Hepatocyte (in vitro differentiated cells): ENCODE results near the gene GRID1. TPM values are rescaled to one million over a fixed set of nuclear protein-coding genes. Genes with fewer than 3 reads are reported as not detected.

Source experiments
- DNase-seq: peaks from one replicate; pipeline ENCODE4 v3.0.0-alpha.2; 2016; ENCODE audit warnings: low spot score
- H2AFZ ChIP-seq: fragments of 200-600 bp; sonication (generic); 2 replicates; pipeline ENCODE4 v1.6.0; 2016; ENCODE audit warnings: antibody characterized with exemption, mild to moderate bottlenecking
- H3K27ac ChIP-seq: fragments of 200-600 bp; sonication (generic); 2 replicates; pipeline ENCODE4 v1.5.1; 2016; ENCODE audit warnings: mild to moderate bottlenecking
- H3K27me3 ChIP-seq: fragments of 200-600 bp; sonication (generic); 2 replicates; pipeline ENCODE4 v1.6.1; 2016
- H3K36me3 ChIP-seq: fragments of 200-600 bp; sonication (generic); replicated peaks from 2 replicates; pipeline ENCODE4 v1.5.1; 2016; ENCODE audit warnings: low read depth; ENCODE audit not compliant: insufficient read depth
- H3K4me1 ChIP-seq: fragments of 200-600 bp; sonication (generic); 2 replicates; pipeline ENCODE4 v1.5.1; 2016; ENCODE audit warnings: mild to moderate bottlenecking, moderate library complexity; ENCODE audit not compliant: insufficient read depth
- H3K4me2 ChIP-seq: fragments of 200-600 bp; sonication (generic); 2 replicates; pipeline ENCODE4 v1.6.0; 2016
- H3K4me3 ChIP-seq: fragments of 200-600 bp; sonication (generic); 2 replicates; pipeline ENCODE4 v1.5.1; 2016; ENCODE audit warnings: mild to moderate bottlenecking
- H3K79me2 ChIP-seq: fragments of 200-600 bp; sonication (generic); 2 replicates; pipeline ENCODE4 v1.6.0; 2017; ENCODE audit warnings: mild to moderate bottlenecking
- H3K9me2 ChIP-seq: fragments of 200-600 bp; sonication (generic); replicated peaks from 2 replicates; pipeline ENCODE4 v1.6.0; 2017; ENCODE audit warnings: mild to moderate bottlenecking; ENCODE audit not compliant: insufficient read depth
- H3K9me3 ChIP-seq: fragments of 200-600 bp; sonication (generic); 2 replicates; pipeline ENCODE4 v1.5.1; 2016; ENCODE audit warnings: low read depth, mild to moderate bottlenecking
- H4K20me1 ChIP-seq: fragments of 200-600 bp; sonication (generic); 2 replicates; pipeline ENCODE4 v1.6.0; 2016; ENCODE audit warnings: mild to moderate bottlenecking; ENCODE audit not compliant: insufficient read depth, poor library complexity, severe bottlenecking
- EZH2 ChIP-seq: fragments of 200-600 bp; sonication (generic); IDR thresholded peaks from 2 replicates; pipeline ENCODE4 v1.6.1; 2016; ENCODE audit warnings: antibody characterized with exemption, mild to moderate bottlenecking, borderline replicate concordance
- EZH2phosphoT487 ChIP-seq: fragments of 200-600 bp; sonication (generic); IDR thresholded peaks from one replicate; pipeline ENCODE4 v1.6.1; 2018; ENCODE audit warnings: antibody characterized with exemption, mild to moderate bottlenecking, low read depth, moderate library complexity; ENCODE audit not compliant: unreplicated experiment, severe bottlenecking
- WGBS: methylation state at CpG from one replicate; pipeline ENCODE4 v1.1.6; 2016; ENCODE audit warnings: low lambda C conversion rate; ENCODE audit errors: missing lambda C conversion rate; 5-methylcytosine and 5-hydroxymethylcytosine counted together
- polyA plus RNA-seq: library from polyadenylated mRNA; unstranded; fragments of >200 nt; fragmentation: Nextera tagmentation; extraction: Ambion mirVana; gene quantifications from 2 replicates; pipeline ENCODE4 v1.2.1, GENCODE V29; 2016
- total RNA-seq: library from RNA; depleted of rRNA; stranded (reverse); fragments of >200 nt; gene quantifications from 2 replicates; pipeline ENCODE4 v1.2.3, GENCODE V29; 2014
- TF ChIP-seq, protein P1 (sequence below): fragments of 200-600 bp; sonication (generic); IDR thresholded peaks from 2 replicates; pipeline ENCODE4 v1.5.1; 2016; ENCODE audit warnings: antibody characterized with exemption, mild to moderate bottlenecking; ENCODE audit not compliant: poor library complexity

GRID1 gene
- total and polyA plus RNA-seq, 2 experiments from 2014 or later = 0.07 to 0.37 TPM

DNA sequence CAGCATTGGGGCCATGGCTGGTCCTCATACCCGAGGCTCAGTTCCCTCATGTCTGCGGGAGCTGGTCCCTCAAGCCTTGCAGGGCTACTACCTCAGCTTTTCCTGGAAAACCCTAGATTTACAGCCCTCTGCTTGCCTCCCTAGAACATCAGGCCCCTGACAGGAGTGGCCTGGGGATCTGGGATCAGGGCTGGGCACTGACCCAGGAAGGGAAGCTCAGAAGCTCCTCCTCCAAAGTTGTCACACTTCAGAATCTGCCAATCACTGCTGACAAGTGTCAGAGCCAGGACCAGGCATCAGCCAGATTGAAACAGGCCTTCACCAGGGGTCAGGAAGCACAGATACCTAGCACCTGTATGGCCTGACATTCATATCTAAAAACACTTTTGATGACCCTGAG, 115.2 kb downstream of the GRID1 start:
- 89% methylated on average over 2 of the region's 2 CpGs for WGBS
- H3K4me3 ChIP-seq = no peak overlapping the region
- H3K27me3 ChIP-seq = no peaks in the 10 kb centered on the region
- no peaks in the 10 kb centered on the region for H4K20me1 ChIP-seq
- H3K9me2 ChIP-seq = no peaks in the 10 kb centered on the region
- no peaks in the 10 kb centered on the region for H3K79me2 ChIP-seq
- no peak overlapping the region for H3K27ac ChIP-seq
- TF ChIP-seq EZH2phosphoT487 (no peak), EZH2 (no peak)
- TF ChIP-seq, protein P1, sequence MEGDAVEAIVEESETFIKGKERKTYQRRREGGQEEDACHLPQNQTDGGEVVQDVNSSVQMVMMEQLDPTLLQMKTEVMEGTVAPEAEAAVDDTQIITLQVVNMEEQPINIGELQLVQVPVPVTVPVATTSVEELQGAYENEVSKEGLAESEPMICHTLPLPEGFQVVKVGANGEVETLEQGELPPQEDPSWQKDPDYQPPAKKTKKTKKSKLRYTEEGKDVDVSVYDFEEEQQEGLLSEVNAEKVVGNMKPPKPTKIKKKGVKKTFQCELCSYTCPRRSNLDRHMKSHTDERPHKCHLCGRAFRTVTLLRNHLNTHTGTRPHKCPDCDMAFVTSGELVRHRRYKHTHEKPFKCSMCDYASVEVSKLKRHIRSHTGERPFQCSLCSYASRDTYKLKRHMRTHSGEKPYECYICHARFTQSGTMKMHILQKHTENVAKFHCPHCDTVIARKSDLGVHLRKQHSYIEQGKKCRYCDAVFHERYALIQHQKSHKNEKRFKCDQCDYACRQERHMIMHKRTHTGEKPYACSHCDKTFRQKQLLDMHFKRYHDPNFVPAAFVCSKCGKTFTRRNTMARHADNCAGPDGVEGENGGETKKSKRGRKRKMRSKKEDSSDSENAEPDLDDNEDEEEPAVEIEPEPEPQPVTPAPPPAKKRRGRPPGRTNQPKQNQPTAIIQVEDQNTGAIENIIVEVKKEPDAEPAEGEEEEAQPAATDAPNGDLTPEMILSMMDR = no peak
- H3K9me3 ChIP-seq = no peaks in the 10 kb centered on the region
- H3K4me1 ChIP-seq = no peaks in the 10 kb centered on the region
- no peak overlapping the region for H2AFZ ChIP-seq
- H3K4me2 ChIP-seq = no peak overlapping the region
- no peak for DNase-seq
- H3K36me3 ChIP-seq = no peaks in the 10 kb centered on the region

DNA sequence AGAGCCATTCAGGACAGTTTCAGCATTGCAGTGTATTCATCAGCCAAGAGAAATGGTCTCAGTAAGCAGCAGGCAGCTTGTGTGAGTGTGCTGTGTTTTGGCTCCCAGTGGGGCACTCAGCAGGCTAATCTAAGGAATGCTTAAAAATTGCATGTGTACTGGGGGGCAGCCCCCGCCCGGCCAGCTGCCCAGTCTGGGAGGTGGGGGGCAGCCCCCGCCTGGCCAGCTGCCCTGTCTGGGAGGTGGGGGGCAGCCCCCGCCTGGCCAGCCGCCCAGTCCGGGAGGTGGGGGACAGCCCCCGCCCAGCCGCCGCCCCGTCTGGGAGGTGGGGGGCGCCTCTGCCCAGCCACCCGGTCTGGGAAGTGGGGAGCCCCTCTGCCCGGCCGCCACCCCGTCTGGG, 116.2 kb downstream of the GRID1 start:
- WGBS = 100% methylated on average over 2 of the region's 15 CpGs
- Histone ChIP-seq H3K36me3 (no peaks in the 10 kb centered on the region), H3K4me3 (no peak overlapping the region), H3K4me2 (no peak overlapping the region), H3K9me3 (no peaks in the 10 kb centered on the region), H3K27ac (no peak overlapping the region), H3K79me2 (no peaks in the 10 kb centered on the region), H4K20me1 (no peaks in the 10 kb centered on the region), H3K27me3 (no peaks in the 10 kb centered on the region), H3K9me2 (no peaks in the 10 kb centered on the region), H3K4me1 (no peaks in the 10 kb centered on the region), H2AFZ (no peak overlapping the region)
- DNase-seq = no peak
- TF ChIP-seq EZH2phosphoT487 = no peak
- TF ChIP-seq, protein P1 = no peak
- TF ChIP-seq EZH2 = no peak

DNA sequence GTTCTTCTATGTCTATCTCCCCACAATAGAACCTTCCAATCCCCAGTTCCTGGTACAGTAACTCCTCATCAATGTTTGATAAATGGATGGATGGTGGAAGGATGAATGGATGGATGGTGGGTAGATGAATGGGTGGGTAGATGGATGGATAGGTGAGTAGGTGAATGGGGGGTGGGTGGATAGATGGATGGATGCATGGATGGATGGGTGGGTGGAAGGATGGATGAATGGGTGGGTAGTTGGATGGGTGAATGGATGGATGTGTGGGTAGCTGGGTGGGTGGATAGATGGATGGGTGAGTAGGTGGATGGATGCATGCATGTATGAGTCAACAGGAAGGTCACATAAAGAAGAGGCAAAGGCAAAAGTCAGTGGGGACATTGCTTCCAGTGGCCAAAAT, 116.8 kb downstream of the GRID1 start:
- no peak overlapping the region for H3K4me3 ChIP-seq
- no peaks in the 10 kb centered on the region for H3K79me2 ChIP-seq
- no peak overlapping the region for H2AFZ ChIP-seq
- H3K27me3 ChIP-seq = no peaks in the 10 kb centered on the region
- DNase-seq = no peak
- no peaks in the 10 kb centered on the region for H3K4me1 ChIP-seq
- H3K9me3 ChIP-seq = no peaks in the 10 kb centered on the region
- H4K20me1 ChIP-seq = no peaks in the 10 kb centered on the region
- H3K9me2 ChIP-seq = no peaks in the 10 kb centered on the region
- no peak overlapping the region for H3K4me2 ChIP-seq
- no peaks in the 10 kb centered on the region for H3K36me3 ChIP-seq
- TF ChIP-seq, protein P1 = no peak
- TF ChIP-seq EZH2 (no peak), EZH2phosphoT487 (no peak)
- H3K27ac ChIP-seq = no peak overlapping the region

DNA sequence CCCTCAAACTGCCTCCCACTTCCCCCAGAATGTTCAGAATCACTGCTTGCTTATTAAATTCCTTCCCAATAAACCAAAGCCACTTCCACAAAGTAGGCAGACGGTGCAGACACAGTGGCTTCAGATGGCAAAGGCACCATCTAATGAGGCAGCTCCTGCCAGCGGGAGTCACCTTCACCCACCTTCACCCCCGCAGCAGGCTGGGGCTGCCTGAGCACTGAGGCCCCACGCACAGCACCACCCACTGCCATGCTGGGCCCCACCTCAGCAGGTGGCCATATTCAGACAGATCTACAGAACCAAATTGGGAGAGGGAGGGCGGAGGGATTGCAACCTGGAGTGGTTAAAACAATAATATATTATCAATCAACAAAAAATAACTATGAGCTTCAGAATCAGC, 118.5 kb downstream of the GRID1 start:
- TF ChIP-seq, protein P1 = no peak
- TF ChIP-seq EZH2phosphoT487 = no peak
- TF ChIP-seq EZH2 = no peak
- Histone ChIP-seq H4K20me1 (no peaks in the 10 kb centered on the region), H3K4me2 (no peak overlapping the region), H3K36me3 (no peaks in the 10 kb centered on the region), H3K79me2 (no peaks in the 10 kb centered on the region), H3K9me3 (no peaks in the 10 kb centered on the region), H3K9me2 (no peaks in the 10 kb centered on the region), H3K27me3 (no peaks in the 10 kb centered on the region), H3K4me1 (no peaks in the 10 kb centered on the region), H2AFZ (no peak overlapping the region), H3K4me3 (no peak overlapping the region), H3K27ac (no peak overlapping the region)
- WGBS = 77% methylated on average over 5 of the region's 5 CpGs
- no peak for DNase-seq
